HepG2 (cell line): Measurements from ENCODE around the gene MTMR4. TPM values are rescaled to one million over a fixed set of nuclear protein-coding genes. Genes with fewer than 3 reads are reported as not detected.

Experiments used
- CREB1 ChIP-seq, 2 experiments: fragments of 450-650 bp in 1 of 2; IDR thresholded peaks; 2 replicates each; pipeline ENCODE4 v1.6.1; 2016 to 2017; ENCODE audit warnings: control low read depth in 1 of 2, mild to moderate bottlenecking in 1 of 2, missing compliant biosample characterization in 1 of 2, missing genetic modification characterization in 1 of 2
- JARID2 ChIP-seq: sonication (generic); formaldehyde crosslinking; IDR thresholded peaks from 2 replicates; pipeline ENCODE4 v1.8.1; 2023; ENCODE audit warnings: missing genetic modification reagents, inconsistent platforms; ENCODE audit not compliant: insufficient replicate concordance
- JUND ChIP-seq: sonication (generic); formaldehyde crosslinking; IDR thresholded peaks from 2 replicates; pipeline ENCODE4 v1.8.0; 2022; ENCODE audit warnings: mild to moderate bottlenecking, missing genetic modification reagents
- KLF16 ChIP-seq, 2 experiments: sonication (generic) in 1 of 2; formaldehyde crosslinking in 1 of 2; IDR thresholded peaks; 2 replicates each; pipeline versions ENCODE4 v1.6.1 to v1.8.0; 2016 to 2023; ENCODE audit warnings: missing genetic modification reagents in 2 of 2, missing compliant biosample characterization in 1 of 2
- MAFG ChIP-seq: sonication (generic); formaldehyde crosslinking; IDR thresholded peaks from 2 replicates; pipeline ENCODE4 v1.5.1; 2020; ENCODE audit warnings: mild to moderate bottlenecking, missing genetic modification reagents
- MYNN ChIP-seq: sonication (generic); formaldehyde crosslinking; IDR thresholded peaks from 2 replicates; pipeline ENCODE4 v1.4.0; 2020; ENCODE audit warnings: mild to moderate bottlenecking, low read depth, missing genetic modification reagents
- RFX5 ChIP-seq: IDR thresholded peaks from 2 replicates; pipeline ENCODE4 v1.6.1; 2011; ENCODE audit warnings: low read depth, low read length, improper control_type of control experiment
- RFXAP ChIP-seq: sonication (generic); formaldehyde crosslinking; IDR thresholded peaks from 2 replicates; pipeline ENCODE4 v1.4.0; 2020; ENCODE audit warnings: missing genetic modification reagents, borderline replicate concordance
- SMAD3 ChIP-seq: sonication (generic); formaldehyde crosslinking; IDR thresholded peaks from 2 replicates; pipeline ENCODE4 v1.4.0; 2020; ENCODE audit warnings: missing genetic modification reagents
- ZNF17 ChIP-seq: sonication (generic); formaldehyde crosslinking; IDR thresholded peaks from 2 replicates; pipeline ENCODE4 v1.5.0; 2020; ENCODE audit warnings: mild to moderate bottlenecking, missing genetic modification reagents
- ZNF256 ChIP-seq: sonication (generic); formaldehyde crosslinking; conservative IDR thresholded peaks from 2 replicates; pipeline ENCODE4 v1.4.0; 2020; ENCODE audit warnings: missing genetic modification reagents
- ZNF33A ChIP-seq: sonication (generic); formaldehyde crosslinking; IDR thresholded peaks from 2 replicates; pipeline ENCODE4 v1.5.1; 2020; ENCODE audit warnings: missing genetic modification reagents, mild to moderate bottlenecking, moderate library complexity, borderline replicate concordance
- ZNF343 ChIP-seq: sonication (generic); formaldehyde crosslinking; IDR thresholded peaks from 2 replicates; pipeline ENCODE4 v1.4.0; 2020; ENCODE audit warnings: mild to moderate bottlenecking, missing genetic modification reagents
- ZNF383 ChIP-seq: sonication (generic); formaldehyde crosslinking; IDR thresholded peaks from 2 replicates; pipeline ENCODE4 v1.4.0; 2020; ENCODE audit warnings: missing genetic modification reagents, mild to moderate bottlenecking, borderline replicate concordance
- ZNF501 ChIP-seq: sonication (generic); formaldehyde crosslinking; IDR thresholded peaks from 2 replicates; pipeline ENCODE4 v1.5.1; 2020; ENCODE audit warnings: mild to moderate bottlenecking, moderate library complexity, missing genetic modification reagents
- ZNF572 ChIP-seq: sonication (generic); formaldehyde crosslinking; IDR thresholded peaks from 2 replicates; pipeline ENCODE4 v1.5.1; 2020; ENCODE audit warnings: mild to moderate bottlenecking, missing genetic modification reagents
- ZNF605 ChIP-seq: sonication (generic); formaldehyde crosslinking; IDR thresholded peaks from 2 replicates; pipeline ENCODE4 v1.8.0; 2022; ENCODE audit warnings: mild to moderate bottlenecking, missing genetic modification reagents
- ZNF883 ChIP-seq: sonication (generic); formaldehyde crosslinking; IDR thresholded peaks from 2 replicates; pipeline ENCODE4 v1.5.1; 2020; ENCODE audit warnings: mild to moderate bottlenecking, missing genetic modification reagents; ENCODE audit errors: not compliant biosample characterization
- ZNF891 ChIP-seq: sonication (generic); formaldehyde crosslinking; IDR thresholded peaks from 2 replicates; pipeline ENCODE4 v1.5.0; 2020; ENCODE audit warnings: mild to moderate bottlenecking, missing genetic modification reagents
- polyA plus RNA-seq, 8 experiments: library from polyadenylated mRNA; depleted of rRNA in 3 of 8; stranded (reverse) in 7 of 8; unstranded in 1 of 8; fragments of >200 nt; fragmentation: Illumina TruSeq in 4 of 8; extraction: Trizol in 4 of 8; gene quantifications; 2 replicates each; pipeline versions ENCODE4 v1.2.1 to v1.2.3, GENCODE V29; 2011 to 2016; ENCODE audit warnings: low read depth in 4 of 8, missing spikeins in 1 of 8, mixed read lengths in 1 of 8; ENCODE audit not compliant: insufficient read depth in 1 of 8
- total RNA-seq, 5 experiments: library from RNA; depleted of rRNA; stranded (reverse); fragments of >200 nt; fragmentation: Illumina TruSeq; extraction: Trizol; gene quantifications; 2 replicates each; pipeline ENCODE4 v1.2.3, GENCODE V29; 2016; ENCODE audit warnings: low read depth in 1 of 5
- TF ChIP-seq, protein P1 (sequence below): sonication (generic); formaldehyde crosslinking; IDR thresholded peaks from 2 replicates; pipeline ENCODE4 v1.8.1; 2023; ENCODE audit warnings: mild to moderate bottlenecking, missing genetic modification reagents
- TF ChIP-seq, protein P2 (sequence below): sonication (generic); formaldehyde crosslinking; IDR thresholded peaks from 2 replicates; pipeline ENCODE4 v1.4.0; 2020; ENCODE audit warnings: missing genetic modification reagents
- TF ChIP-seq, protein P3 (sequence below): sonication (generic); formaldehyde crosslinking; IDR thresholded peaks from 2 replicates; pipeline ENCODE4 v1.8.1; 2023; ENCODE audit warnings: mild to moderate bottlenecking, missing genetic modification reagents
- TF ChIP-seq, protein P4 (sequence below): sonication (generic); formaldehyde crosslinking; IDR thresholded peaks from 2 replicates; pipeline ENCODE4; 2020; ENCODE audit warnings: missing genetic modification reagents, mild to moderate bottlenecking, borderline replicate concordance

MTMR4 gene
- total and polyA plus RNA-seq, 2 of the 13 experiments (the other 11 are each of a cell fraction or from before 2014, with no cell fraction given): 62.5 to 65.1 TPM

DNA sequence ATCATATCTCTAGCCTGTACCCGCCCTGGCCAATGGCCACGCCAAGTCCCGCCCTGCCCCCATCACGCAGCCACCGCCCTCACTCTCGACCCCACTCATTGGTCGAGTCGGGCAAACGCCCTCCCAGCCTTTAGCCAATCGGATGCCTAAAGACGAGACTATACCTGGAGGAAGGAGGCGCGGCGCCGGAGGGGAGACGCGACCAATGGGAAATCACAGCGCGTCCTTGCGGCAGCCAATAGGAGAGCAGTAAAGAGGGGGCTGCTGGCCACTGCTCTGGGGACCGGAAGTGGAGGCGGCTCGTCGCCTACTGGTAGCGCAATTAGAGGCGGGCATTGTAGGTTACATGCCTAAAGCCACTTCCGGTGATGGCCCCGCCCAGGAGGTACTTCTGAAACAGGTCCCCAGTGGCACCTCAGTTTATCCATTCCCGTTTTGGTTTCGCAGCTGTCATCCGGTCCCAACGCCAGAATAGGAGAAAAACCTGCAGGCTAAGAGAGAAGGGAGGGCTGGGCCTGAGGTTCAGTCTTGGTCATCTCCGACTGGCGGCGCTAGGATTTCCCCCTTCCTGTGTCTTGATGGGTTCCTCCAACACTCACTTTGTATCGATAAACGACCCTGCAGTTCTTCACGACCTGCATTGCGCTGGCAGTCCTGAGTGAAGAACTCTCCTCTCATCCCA, 3.6 kb upstream of the MTMR4 start (continued):
- TF ChIP-seq ZNF256 (no peak; the same call in 1 of the 2 replicates), JARID2 (no peak), ZNF605 (CRISPR knock-in tag) (peak; percentile 80), ZNF572 (peak; percentile 95; the same call in 1 of the 2 replicates), CREB1 (IDR thresholded peaks at IDR 0.05) (peak; percentile 92), CREB1 (CRISPR knock-in tag; IDR thresholded peaks at IDR 0.05) (peak; percentile 98), KLF16 (CRISPR knock-in tag; IDR thresholded peaks at IDR 0.05) (peak in 1 of 2 experiments; percentile 60; a peak in 1 of 4 replicates), MYNN (CRISPR knock-in tag) (peak; percentile 60; the same call in 1 of the 2 replicates), ZNF883 (no peak), ZNF343 (peak; percentile 85), ZNF891 (CRISPR knock-in tag) (peak; percentile 72; the same call in 1 of the 2 replicates), ZNF17 (no peak), ZNF33A (CRISPR knock-in tag) (no peak; the same call in 1 of the 2 replicates), JUND (CRISPR knock-in tag) (peak; percentile 22; the same call in 1 of the 2 replicates), RFX5 (peak; percentile 80), ZNF501 (CRISPR knock-in tag) (peak; percentile 85), RFXAP (CRISPR knock-in tag) (peak; percentile 95), MAFG (no peak), ZNF383 (CRISPR knock-in tag) (peak; percentile 71; the same call in 1 of the 2 replicates), SMAD3 (CRISPR knock-in tag) (peak; percentile 31; the same call in 1 of the 2 replicates)
- TF ChIP-seq, protein P1, sequence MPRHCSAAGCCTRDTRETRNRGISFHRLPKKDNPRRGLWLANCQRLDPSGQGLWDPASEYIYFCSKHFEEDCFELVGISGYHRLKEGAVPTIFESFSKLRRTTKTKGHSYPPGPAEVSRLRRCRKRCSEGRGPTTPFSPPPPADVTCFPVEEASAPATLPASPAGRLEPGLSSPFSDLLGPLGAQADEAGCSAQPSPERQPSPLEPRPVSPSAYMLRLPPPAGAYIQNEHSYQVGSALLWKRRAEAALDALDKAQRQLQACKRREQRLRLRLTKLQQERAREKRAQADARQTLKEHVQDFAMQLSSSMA (CRISPR knock-in tag): peak; percentile 99
- TF ChIP-seq, protein P2, sequence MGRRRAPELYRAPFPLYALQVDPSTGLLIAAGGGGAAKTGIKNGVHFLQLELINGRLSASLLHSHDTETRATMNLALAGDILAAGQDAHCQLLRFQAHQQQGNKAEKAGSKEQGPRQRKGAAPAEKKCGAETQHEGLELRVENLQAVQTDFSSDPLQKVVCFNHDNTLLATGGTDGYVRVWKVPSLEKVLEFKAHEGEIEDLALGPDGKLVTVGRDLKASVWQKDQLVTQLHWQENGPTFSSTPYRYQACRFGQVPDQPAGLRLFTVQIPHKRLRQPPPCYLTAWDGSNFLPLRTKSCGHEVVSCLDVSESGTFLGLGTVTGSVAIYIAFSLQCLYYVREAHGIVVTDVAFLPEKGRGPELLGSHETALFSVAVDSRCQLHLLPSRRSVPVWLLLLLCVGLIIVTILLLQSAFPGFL (CRISPR knock-in tag): no peak
- TF ChIP-seq, protein P3, sequence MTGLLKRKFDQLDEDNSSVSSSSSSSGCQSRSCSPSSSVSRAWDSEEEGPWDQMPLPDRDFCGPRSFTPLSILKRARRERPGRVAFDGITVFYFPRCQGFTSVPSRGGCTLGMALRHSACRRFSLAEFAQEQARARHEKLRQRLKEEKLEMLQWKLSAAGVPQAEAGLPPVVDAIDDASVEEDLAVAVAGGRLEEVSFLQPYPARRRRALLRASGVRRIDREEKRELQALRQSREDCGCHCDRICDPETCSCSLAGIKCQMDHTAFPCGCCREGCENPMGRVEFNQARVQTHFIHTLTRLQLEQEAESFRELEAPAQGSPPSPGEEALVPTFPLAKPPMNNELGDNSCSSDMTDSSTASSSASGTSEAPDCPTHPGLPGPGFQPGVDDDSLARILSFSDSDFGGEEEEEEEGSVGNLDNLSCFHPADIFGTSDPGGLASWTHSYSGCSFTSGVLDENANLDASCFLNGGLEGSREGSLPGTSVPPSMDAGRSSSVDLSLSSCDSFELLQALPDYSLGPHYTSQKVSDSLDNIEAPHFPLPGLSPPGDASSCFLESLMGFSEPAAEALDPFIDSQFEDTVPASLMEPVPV (CRISPR knock-in tag): 0 out of 2 replicates have a peak, but pooled peaks have one; percentile 14
- TF ChIP-seq, protein P4, sequence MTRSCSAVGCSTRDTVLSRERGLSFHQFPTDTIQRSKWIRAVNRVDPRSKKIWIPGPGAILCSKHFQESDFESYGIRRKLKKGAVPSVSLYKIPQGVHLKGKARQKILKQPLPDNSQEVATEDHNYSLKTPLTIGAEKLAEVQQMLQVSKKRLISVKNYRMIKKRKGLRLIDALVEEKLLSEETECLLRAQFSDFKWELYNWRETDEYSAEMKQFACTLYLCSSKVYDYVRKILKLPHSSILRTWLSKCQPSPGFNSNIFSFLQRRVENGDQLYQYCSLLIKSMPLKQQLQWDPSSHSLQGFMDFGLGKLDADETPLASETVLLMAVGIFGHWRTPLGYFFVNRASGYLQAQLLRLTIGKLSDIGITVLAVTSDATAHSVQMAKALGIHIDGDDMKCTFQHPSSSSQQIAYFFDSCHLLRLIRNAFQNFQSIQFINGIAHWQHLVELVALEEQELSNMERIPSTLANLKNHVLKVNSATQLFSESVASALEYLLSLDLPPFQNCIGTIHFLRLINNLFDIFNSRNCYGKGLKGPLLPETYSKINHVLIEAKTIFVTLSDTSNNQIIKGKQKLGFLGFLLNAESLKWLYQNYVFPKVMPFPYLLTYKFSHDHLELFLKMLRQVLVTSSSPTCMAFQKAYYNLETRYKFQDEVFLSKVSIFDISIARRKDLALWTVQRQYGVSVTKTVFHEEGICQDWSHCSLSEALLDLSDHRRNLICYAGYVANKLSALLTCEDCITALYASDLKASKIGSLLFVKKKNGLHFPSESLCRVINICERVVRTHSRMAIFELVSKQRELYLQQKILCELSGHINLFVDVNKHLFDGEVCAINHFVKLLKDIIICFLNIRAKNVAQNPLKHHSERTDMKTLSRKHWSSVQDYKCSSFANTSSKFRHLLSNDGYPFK (CRISPR knock-in tag): peak; percentile 93
